OCI-LY3 (cell line): ENCODE measurements around the gene CXXC5.

ENCODE experiments used
- H2AFZ ChIP-seq: fragments of 200-600, 300-600 bp; shearing (Covaris generic); 2 replicates; pipeline ENCODE4 v1.6.0; 2014; ENCODE audit warnings: antibody characterized with exemption, low read depth, low read length
- H3K27ac ChIP-seq: fragments of 200-600, 300-600 bp; sonication (generic); 2 replicates; pipeline ENCODE4 v1.5.1; 2014; ENCODE audit warnings: mild to moderate bottlenecking, low read length, moderate library complexity, mixed read lengths
- H3K27me3 ChIP-seq: fragments of 200-600, 300-600 bp; sonication (generic); 2 replicates; pipeline ENCODE4 v1.6.1; 2014; ENCODE audit warnings: low read depth, low read length, mixed read lengths
- H3K36me3 ChIP-seq: fragments of 200-600, 300-600 bp; sonication (generic); replicated peaks from 2 replicates; pipeline ENCODE3; 2014; ENCODE audit warnings: low read depth, low read length, mixed read lengths
- H3K4me1 ChIP-seq: fragments of 300-600, 200-600 bp; sonication (generic); 2 replicates; pipeline ENCODE4 v1.6.1; 2014; ENCODE audit warnings: low read length, mixed read lengths
- H3K4me2 ChIP-seq: fragments of 200-600, 300-600 bp; sonication (generic); 2 replicates; pipeline ENCODE4 v1.6.1; 2014; ENCODE audit warnings: low read length, mixed read lengths
- H3K4me3 ChIP-seq: fragments of 300-600, 200-600 bp; sonication (generic); 2 replicates; pipeline ENCODE4 v1.5.1; 2014; ENCODE audit warnings: antibody characterized with exemption, mild to moderate bottlenecking, low read length, moderate library complexity
- H3K79me2 ChIP-seq: fragments of 300-600, 200-600 bp; shearing (Covaris generic); 2 replicates; pipeline ENCODE4 v1.6.1; 2014; ENCODE audit warnings: mild to moderate bottlenecking, low read length, mixed read lengths
- H3K9ac ChIP-seq: fragments of 300-600, 200-600 bp; shearing (Covaris generic); 2 replicates; pipeline ENCODE4 v1.6.0; 2014; ENCODE audit warnings: mild to moderate bottlenecking, low read length, moderate library complexity
- H3K9me3 ChIP-seq: fragments of 200-600, 300-600 bp; shearing (Covaris generic); 2 replicates; pipeline ENCODE4 v1.6.1; 2014; ENCODE audit warnings: low read length, mixed read lengths; ENCODE audit not compliant: insufficient read depth
- H4K20me1 ChIP-seq: fragments of 200-600, 300-600 bp; sonication (generic); 2 replicates; pipeline ENCODE4 v1.6.1; 2016; ENCODE audit warnings: low read length, mixed read lengths; ENCODE audit not compliant: insufficient read depth
- CTCF ChIP-seq: fragments of 200-600, 300-600 bp; sonication (generic); IDR thresholded peaks from 2 replicates; pipeline ENCODE4 v1.5.1; 2014; ENCODE audit warnings: antibody characterized with exemption, low read length, low read depth
- EZH2phosphoT487 ChIP-seq: fragments of 200-600 bp; shearing (Covaris generic); IDR thresholded peaks from 2 replicates; pipeline ENCODE4 v1.6.1; 2018; ENCODE audit warnings: antibody characterized with exemption, mixed run types, low read depth

The CXXC5 gene

GRCh38 chr5:139707445-139708003, 59.4 kb downstream of the CXXC5 start:
- Histone ChIP-seq H3K9me3 (no peaks in the 10 kb centered on the region), H3K9ac (no peak overlapping the region), H3K36me3 (no peaks in the 10 kb centered on the region), H3K4me3 (no peak overlapping the region), H4K20me1 (no peaks in the 10 kb centered on the region), H3K27me3 (peaks cover 18% of the 10 kb centered on the region), H3K27ac (no peak overlapping the region), H3K79me2 (no peaks in the 10 kb centered on the region), H3K4me1 (peaks cover 12% of the 10 kb centered on the region), H2AFZ (no peak overlapping the region), H3K4me2 (no peak overlapping the region)
- no peak for TF ChIP-seq EZH2phosphoT487

GRCh38 chr5:139708434-139708861, 60.3 kb downstream of the CXXC5 start:
- Histone ChIP-seq H3K79me2 (no peaks in the 10 kb centered on the region), H3K4me3 (no peak overlapping the region), H2AFZ (no peak overlapping the region), H3K9me3 (no peaks in the 10 kb centered on the region), H3K27me3 (peaks cover 18% of the 10 kb centered on the region), H3K4me2 (no peak overlapping the region), H3K27ac (no peak overlapping the region), H3K9ac (no peak overlapping the region), H3K4me1 (peaks cover 12% of the 10 kb centered on the region), H3K36me3 (no peaks in the 10 kb centered on the region), H4K20me1 (no peaks in the 10 kb centered on the region)
- no peak for TF ChIP-seq EZH2phosphoT487
- TF ChIP-seq CTCF: no peak

GRCh38 chr5:139708877-139709581, 60.9 kb downstream of the CXXC5 start:
- H2AFZ ChIP-seq: no peak overlapping the region
- peaks cover 12% of the 10 kb centered on the region for H3K4me1 ChIP-seq
- peak overlapping the region; percentile 46; the same call in 1 of the 2 replicates for H3K9ac ChIP-seq
- no peaks in the 10 kb centered on the region for H3K36me3 ChIP-seq
- no peak overlapping the region for H3K27ac ChIP-seq
- peak overlapping the region; percentile 87 for H3K4me3 ChIP-seq
- H3K9me3 ChIP-seq: no peaks in the 10 kb centered on the region
- no peak for TF ChIP-seq EZH2phosphoT487
- TF ChIP-seq CTCF: no peak
- H4K20me1 ChIP-seq: no peaks in the 10 kb centered on the region
- peaks cover 18% of the 10 kb centered on the region for H3K27me3 ChIP-seq
- H3K79me2 ChIP-seq: no peaks in the 10 kb centered on the region
- H3K4me2 ChIP-seq: peak overlapping the region; percentile 86

DNA sequence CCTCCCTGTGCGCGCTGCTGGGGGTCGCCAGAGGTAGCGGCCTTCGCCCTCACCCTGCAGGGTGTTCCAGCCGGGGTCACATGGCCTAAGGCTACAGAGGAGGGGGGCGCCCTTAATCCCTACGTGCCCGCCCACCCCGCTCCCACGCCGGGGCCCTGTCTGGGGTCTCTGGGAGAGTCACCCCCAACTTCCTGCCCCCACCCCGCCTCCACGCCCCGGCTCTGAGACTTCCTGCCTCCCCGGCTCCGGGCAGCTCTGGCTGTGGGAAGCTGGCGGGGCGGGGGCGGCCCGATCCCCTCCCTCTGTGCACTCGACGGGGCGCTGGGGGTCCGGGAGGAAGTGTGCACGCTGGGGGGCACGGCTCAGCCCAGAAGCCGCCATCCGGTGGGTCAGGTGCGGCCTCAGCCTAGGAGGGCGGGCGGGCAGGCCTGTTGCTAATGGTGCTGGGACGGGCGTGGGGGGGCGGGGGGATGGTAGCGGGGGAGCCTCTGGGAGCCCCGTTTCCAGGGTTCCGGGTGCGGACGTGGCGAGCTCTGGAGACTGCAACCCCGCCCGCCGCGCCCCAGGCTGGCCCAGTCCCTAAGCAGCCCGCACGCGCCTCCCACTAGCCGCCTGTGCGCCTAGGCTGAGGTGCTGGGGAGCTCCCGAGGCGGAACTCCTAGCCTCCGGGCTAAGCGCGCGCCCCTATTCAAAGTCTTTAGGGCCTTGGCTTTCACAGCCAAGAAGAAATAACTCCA, 61.6 kb downstream of the CXXC5 start:
- no peak overlapping the region for H2AFZ ChIP-seq
- H3K9ac ChIP-seq: peak overlapping the region; percentile 46; the same call in 1 of the 2 replicates
- H4K20me1 ChIP-seq: no peaks in the 10 kb centered on the region
- H3K4me3 ChIP-seq: peak overlapping the region; percentile 87
- peak overlapping the region; percentile 86 for H3K4me2 ChIP-seq
- no peak for TF ChIP-seq CTCF
- no peak for TF ChIP-seq EZH2phosphoT487
- H3K36me3 ChIP-seq: no peaks in the 10 kb centered on the region
- peaks cover 12% of the 10 kb centered on the region for H3K4me1 ChIP-seq
- H3K27me3 ChIP-seq: peaks cover 18% of the 10 kb centered on the region
- no peak overlapping the region for H3K27ac ChIP-seq
- no peaks in the 10 kb centered on the region for H3K9me3 ChIP-seq
- no peaks in the 10 kb centered on the region for H3K79me2 ChIP-seq
